GM18951 (cell line): ENCODE measurements around the gene VPS13D.

Experiments
- POLR2A ChIP-seq: IDR thresholded peaks from 4 replicates; pipeline ENCODE4 v1.6.1; 2011; ENCODE audit warnings: mild to moderate bottlenecking; ENCODE audit not compliant: insufficient read length, insufficient read depth; ENCODE audit errors: extremely low read depth
- in situ Hi-C: fragments of 300-500 bp; cut with MboI; formaldehyde crosslinking; loops from one replicate; pipeline ENCODE4 v1.12.0; 2022; ENCODE audit warnings: low sequenced_read_pairs, mixed read lengths, inconsistent platforms; ENCODE audit not compliant: unreplicated experiment

The VPS13D gene

DNA sequence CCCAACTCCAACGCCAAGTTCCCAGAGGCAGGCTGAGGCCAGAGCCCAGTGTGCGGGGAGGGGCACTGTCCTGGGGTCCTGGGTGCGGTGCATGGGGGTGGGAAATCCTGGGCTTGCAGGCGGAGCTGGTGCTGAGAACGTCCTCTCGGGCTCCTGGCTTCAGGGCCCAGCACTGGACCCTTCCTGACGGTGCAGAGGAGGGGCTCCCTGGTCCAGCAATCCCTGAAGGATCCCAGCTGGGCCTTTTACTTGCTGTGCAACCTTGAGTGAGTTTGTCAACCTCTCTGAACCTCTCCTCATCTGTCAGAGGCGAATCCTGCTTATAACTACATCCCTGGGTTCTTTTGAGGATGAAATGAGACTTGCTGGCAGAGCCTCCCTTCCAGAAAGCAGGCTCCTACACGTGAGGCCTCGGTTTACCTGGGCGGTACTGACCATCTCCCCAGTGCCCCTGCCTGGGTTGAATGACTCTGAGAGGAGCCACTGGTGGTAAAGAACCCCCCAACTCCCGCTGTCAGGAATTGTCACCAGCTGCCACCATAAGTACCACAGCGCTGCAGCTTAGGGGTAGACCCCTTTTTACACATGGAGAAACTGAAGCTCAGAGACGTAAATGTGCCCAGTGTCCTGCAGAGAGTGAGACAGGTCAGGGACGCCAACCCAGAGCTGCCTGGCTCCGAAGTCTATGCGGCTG lies 310.9 kb downstream of the VPS13D start:
- in situ Hi-C loops, result no loop called here
- no peak for TF ChIP-seq POLR2A

DNA sequence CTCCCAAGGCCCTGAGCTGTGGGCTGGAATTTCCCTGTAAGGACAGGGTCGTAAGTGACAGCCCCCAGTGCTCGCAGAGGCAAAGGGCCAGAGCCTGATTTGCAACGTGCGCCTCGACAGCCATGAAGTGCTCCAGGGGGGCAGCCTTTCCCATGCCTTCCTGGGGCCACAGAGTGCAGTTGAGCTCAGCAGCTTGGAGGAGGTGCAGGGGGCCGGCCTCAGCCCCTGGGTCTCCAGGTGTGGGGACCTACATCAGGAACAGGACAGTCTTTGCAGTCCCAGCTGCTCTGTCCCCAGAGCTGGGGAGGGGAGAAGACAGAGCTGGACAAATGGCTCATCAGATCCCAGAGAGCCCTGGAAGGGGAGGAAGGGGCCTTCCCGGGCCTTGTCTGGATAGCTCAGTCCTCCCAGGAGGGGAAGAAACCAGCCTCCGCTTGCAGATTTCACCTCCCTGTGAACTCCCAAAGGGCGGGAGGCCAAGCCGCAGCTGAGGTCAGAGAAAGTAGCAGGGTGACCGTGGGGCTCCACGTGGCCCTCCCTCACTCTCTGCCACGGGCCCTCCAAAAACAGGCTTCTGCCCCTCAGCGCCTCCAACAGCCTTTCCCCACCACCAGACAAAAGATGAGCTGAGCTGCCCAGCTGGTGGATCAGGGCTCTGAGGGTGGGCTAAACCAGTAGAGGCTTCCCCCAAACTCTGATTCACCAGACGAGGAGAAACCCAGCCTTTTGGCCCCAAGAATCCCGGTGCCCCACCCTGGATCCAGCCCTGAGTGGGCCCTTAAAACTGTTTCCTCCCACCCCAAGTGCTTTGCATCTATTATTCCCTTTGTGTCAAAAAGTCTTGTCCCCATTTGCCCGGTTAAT lies 311.7 kb downstream of the VPS13D start:
- TF ChIP-seq POLR2A, result no peak
- in situ Hi-C loops, result no loop called here

DNA sequence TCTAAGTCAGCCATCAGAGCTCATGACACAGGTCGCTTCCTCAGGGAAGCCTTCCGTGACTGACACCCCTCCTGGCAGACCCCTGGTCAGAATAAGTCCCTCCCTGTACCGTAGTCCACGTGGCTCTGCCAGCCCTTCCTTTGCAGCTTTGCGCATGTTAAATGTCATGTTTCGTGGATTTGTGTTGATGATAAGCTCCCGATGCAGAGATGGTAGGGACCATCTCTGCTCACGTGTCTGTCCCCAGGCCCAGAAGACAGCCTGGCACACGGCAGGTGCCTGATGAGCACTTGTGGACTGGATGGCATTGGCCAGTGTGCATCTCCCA lies 312.3 kb downstream of the VPS13D start:
- in situ Hi-C loops, result no loop called here
- TF ChIP-seq POLR2A, result no peak

DNA sequence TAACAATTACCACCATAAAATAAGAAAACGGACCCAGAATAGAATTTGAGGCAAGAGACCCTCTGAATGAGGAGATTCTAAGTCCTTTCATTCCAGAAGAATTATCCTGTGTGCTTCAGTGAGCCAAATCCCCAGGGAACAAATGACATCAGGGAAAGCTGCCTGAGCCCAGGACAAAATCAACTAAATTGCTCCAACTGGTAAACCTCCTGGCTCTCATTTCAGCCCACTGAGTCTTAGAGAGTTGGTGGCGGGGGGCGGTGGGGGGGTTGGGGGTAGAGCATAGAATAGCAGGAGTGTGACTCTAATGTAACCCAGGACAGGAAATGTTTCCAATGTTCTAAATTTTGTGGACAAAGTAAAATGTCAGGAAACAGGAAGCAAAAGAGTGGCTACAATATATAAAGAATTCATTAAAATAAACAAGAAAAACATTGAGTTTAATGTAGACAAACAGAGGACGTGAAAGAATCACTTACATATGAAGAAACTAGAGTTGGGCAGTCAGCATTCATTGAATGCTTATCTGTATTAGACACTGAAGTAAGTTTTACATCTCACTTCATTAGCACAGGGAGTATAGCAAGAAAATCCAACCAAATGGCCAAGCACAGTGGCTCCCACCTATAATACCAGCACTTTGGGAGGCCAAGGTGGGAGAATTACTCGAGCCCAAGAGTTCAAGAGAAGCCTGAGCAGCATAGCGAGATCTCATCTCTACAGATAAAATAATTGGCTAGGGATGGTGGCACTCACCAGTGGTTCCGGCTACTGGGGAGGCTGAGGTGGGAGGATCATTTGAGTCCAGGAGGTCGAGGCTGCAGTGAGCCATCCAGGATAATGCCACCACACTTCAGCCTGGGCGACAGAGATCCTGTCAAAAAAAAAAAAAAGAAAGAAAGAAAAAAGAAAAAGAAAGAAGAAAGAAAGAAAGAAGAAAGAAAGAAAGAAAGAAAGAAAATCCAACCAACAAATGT lies 313.1 kb downstream of the VPS13D start:
- TF ChIP-seq POLR2A, result no peak
- in situ Hi-C loops, result no loop called here

DNA sequence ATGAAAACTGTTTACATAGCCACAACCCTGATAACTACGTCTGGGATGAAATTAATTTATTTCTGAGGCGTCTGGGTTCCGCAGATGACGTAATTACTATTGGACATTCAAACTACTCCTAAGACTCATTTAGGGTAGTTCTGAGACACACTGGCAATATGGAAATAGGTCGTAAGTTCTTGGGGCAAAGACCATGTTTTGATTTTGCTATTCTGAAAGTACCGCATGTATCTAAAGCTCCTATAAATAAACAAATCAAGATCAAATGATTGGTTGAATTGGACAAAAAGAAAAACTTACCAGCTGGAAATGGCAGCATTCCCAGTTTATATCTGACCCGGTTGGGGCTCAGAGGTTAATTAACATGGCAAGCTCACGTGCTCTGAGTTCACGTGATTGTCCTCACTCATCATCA lies 313.9 kb downstream of the VPS13D start:
- in situ Hi-C loops, result no loop called here

DNA sequence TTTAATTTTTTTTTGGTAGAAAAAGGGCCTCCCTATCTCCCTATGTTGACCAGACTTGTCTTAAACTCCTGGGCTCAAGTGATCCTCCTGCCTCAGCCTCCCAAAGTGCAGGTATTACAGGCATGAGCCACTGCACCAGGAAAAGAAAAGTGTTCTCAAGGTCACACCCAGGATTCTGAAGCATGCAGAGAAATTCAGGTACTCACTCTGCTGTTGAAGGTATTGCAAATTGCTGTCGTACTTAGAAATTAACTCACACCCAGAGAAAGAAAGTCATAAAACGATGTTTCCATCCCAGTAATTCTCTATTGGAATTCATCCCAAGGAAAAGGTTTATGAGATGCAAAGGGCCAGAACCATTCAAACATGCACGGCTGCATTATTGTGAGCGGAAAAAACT lies 314.5 kb downstream of the VPS13D start:
- in situ Hi-C loops, result no loop called here
- TF ChIP-seq POLR2A, result no peak

More for the DNA sequence above, 313.9 kb downstream of the VPS13D start:
- no peak for TF ChIP-seq POLR2A

DNA sequence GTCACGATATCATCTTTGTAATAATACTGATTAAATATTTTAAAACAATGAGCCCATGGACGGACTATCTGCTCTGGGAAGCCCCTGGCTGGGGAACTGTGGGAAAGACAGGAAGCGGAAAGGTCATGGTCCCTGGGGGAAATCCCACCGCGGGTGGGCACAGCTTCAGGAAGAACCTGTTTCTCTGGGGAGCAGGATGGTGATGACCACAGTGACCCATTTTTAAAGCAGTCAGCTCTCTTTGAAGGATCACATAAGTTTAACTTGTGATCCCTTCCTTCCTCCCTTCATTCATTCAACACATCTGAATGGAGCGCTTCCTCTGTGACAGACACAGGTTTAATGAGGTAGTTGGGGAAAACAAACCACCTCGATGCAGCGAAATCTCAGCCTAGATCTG lies 315.2 kb downstream of the VPS13D start:
- in situ Hi-C loops, result no loop called here
- no peak for TF ChIP-seq POLR2A

DNA sequence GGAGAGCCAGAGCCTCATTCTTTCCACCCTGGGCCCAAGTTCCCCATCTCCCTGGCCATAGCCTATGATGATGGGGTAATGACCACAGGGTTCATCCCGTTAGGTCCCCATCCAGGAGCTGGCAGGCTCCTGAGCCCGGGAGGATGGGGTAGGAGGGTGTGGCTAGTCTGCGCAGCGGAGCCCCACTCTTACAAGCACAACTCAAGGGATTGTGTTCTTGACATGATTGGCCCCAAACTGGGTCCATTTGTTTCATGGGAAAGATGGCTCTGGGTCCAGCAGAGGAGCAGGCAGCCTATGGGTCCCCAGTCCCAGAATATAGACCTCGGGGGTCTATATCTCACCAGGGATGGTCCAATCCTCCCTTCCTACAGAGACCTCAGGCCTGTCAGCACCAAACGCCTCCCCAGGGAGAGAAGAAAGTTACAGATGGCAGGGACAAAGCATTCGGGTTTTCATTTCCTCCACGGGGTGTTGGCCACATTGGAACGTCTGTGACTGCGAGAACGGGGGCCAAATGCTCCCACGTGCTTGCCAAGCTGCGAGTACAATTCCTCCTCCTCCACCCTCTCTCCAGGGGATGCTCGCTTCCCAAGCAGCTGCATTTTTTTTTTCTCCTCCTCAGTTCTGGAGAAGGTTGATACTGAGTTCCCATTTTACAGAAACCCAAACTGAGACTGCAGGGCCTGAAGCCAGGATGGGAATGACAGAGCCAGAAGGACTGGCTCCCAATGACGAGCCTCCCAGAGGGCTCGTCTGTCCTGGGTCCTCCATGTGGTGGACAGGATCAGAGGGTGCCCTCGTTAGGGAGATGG lies 317.1 kb downstream of the VPS13D start:
- in situ Hi-C loops, result no loop called here
- TF ChIP-seq POLR2A, result no peak

DNA sequence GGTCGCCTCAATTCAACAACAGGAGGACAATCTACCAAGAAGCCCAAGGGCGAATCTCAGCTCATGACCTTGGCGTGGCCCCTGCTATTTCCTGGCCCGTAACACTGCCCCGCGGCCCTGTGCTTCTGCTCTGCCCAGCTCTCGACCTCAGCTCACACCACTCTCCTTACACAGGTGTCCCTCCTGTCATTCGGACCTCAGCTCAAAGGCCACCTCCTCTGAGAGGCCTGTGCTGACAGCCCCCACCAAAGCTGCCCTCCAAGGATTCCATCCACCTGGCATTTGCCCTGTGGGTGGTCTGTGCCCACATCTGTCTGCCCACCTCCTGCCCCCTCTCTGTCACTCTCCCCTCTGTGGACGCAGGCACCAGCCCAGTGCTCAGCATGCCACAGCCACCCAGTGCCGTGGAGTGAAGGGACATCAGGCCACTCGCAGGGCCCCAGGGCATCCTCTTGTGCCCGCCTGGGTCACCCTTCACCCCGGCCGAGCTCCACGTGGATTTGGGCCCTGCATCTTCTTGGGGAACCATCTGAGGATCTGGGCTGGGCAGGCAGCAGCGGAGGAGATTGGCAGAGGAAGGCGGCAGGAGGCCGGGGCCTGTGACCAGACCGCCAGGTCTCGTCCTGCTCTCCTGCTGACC lies 317.9 kb downstream of the VPS13D start:
- in situ Hi-C loops, result no loop called here
- no peak for TF ChIP-seq POLR2A

DNA sequence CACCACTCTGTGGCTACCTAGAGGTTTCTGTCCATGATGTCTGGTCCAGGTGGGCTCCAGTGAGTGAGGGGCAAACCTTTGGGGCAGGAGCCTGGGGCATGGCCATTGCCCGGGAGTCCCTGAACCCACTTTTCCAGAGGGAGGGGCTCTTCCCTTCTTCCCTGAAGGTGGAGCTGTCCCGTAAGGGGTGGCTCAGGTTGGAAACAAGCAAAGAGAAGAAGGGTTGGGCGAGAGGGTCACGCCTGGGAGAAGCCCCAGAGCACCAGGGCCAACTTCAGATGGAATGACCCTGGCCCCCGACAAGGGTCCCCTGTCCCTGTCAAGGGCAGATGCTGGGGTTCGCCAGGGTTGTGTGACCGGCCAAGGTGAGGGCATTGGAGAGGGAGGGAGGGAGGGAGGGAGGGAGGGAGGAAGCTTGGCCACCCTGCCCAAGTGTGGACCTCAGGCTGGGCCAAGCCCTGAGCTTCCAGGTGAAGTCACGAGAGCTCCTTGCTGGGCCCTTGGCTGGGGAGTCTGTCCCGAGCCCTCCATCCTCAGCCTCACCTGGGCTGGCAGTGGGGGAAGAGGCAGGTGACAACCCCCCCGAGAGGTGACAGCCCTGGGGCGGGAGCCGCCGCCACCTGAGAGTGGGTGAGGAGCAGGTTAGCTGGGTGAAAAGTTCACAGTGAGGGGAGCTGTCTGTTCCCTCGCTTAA lies 318.6 kb downstream of the VPS13D start:
- TF ChIP-seq POLR2A, result no peak
- in situ Hi-C loops, result no loop called here

DNA sequence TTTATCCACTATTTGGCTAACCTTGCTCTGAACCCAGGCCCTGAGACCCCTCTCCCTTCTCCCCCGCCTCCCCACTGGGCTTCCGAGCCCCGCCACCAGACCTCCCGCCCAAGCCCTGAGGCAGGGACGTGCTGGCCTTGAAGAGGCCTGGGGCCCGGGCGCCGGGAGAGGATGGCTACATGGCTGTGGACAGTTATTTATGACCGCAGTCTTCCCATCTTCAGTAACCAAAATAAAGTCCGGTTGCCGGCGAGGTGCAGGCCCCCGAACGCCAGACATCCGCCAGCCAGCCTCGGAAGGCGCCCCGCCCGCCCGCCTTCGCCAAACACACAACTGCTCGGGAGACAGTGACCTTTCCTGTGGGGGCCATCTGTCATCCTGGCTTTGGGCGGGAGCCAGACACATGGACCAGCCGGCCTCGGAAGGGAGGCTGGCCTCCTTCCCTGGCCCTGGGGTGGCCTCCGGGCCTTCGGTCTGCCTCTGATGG lies 319.2 kb downstream of the VPS13D start:
- no peak for TF ChIP-seq POLR2A
- in situ Hi-C loops, result no loop called here
